ENCODE results near the gene SLC5A9.
A peak's percentile ranks its signal among the peaks of the same experiment; 100 is the strongest.
"Not testable (repeated sequence)": the region's sequence is repeated elsewhere in the genome, so short reads cannot be mapped to it uniquely, and the experiment has no call there.

The SLC5A9 gene

DNA sequence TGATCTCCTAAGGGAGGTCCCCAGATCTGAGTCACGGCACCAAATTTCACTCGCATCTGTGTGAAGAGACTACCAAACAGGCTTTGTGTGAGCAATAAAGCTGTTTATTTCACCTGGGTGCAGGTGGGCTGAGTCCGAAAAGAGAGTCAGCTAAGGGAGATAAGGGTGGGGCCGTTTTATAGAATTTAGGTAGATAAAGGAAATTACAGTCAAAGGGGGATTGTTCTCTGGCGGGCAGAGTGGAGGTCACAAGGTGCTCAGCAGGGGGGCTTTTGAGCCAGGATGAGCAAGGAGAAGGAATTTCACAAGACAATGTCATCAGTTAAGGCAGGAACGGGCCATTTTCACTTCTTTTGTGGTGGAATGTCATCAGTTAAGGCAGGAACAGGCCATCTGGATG is 8.2 kb upstream of the SLC5A9 start:
- not testable (repeated sequence) for DNase-seq (ENCODE audit: low spot score)

DNA sequence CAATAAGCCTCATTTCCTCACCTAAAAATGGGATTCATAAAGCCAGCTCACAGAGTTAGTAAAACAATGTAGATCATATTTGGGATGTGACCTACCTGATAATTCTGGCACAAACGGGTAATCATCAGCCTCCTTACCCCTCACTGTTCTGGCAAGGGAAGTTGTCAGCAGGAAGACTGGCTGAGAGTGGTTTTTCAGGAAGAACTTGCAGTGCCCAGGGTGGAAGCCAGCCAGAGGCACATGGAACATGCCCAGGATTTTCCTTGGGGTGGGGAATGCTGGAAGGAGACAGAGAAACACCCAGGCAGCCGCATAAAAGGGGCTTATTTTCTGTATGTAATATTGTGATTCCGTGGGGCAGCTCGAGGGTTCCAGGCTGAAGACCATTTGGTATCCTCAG is 7.7 kb upstream of the SLC5A9 start:
- no peak for DNase-seq (ENCODE audit: low spot score)

DNA sequence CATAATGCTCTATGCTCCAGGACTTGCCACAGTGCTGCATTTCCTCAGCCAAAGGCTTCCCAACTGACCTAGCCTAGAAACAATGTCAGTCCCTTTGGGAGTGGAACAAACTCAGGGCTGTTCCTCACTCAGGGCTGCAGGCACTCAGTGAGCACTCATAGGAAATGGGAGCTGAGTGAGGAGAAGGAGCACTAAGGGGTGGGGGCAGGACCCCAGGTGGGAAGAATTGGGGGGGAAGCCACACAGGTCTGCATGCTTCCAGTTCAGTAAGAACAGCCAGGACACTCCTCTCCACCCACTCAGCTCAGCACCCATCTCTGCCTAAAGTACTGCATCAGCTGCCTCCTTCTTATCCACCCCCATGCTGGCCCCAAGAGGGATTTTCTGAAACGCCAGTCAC is 7.3 kb upstream of the SLC5A9 start:
- DNase-seq (ENCODE audit: low spot score): no peak

DNA sequence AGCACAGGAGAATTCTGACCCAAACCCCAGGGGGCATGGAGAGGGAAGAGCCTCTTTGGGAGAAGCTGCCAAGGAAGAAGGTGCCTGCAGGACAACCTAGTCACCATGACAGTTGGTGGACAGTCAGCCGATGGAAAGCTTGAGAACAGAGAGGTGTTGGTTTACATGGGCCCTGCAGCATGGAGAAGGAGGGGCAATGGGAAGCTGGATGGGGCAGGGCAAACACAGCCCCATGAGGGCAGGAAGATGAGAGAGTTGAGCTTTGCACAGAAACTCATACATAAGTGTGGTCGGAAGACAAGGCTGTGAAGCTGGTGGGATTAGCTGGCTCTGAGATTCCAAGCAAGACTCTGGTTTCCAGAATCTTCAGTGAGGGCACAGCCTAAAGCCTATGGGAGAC is 6.6 kb upstream of the SLC5A9 start:
- DNase-seq (ENCODE audit: low spot score): peak; percentile 27

DNA sequence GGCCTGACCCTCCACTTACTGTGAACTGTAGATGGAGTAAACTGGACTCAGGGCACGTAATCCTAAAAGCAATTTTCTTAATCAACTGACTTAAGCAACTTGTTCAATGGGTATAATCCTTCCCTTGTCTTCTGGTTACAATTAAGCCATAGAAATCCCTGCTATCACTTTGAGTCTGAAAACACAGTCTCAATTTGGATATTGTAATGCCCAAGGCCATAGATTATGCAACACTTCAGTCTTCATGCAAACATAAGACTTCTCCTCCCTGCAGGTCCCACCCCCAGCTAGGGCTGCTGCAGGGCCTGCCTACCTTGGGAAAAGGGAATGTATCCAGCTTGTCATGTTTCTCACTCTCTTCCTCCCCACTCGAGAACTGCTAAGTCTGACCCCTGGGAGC is 6.2 kb upstream of the SLC5A9 start:
- peak; percentile 82 for DNase-seq (ENCODE audit: low spot score)

DNA sequence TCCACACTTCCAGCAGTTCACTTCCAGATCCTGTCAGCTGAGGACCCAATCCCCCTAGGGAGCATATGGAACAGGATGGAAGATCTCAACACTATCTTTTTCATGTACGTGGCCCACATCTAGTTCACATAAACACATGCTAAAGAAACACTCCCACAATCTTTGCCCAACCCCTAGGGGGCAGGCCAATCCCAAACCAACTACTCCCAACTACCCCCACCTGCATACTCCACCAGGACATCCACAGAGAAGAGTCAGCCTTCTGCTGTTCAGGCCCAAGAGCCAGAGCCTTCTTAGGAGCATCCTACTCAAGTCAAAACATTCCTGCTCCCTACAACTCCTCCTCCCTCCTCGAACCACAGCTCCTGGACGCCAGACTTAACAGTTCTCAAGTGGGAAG is 5.6 kb upstream of the SLC5A9 start:
- DNase-seq (ENCODE audit: low spot score): peak; percentile 28

DNA sequence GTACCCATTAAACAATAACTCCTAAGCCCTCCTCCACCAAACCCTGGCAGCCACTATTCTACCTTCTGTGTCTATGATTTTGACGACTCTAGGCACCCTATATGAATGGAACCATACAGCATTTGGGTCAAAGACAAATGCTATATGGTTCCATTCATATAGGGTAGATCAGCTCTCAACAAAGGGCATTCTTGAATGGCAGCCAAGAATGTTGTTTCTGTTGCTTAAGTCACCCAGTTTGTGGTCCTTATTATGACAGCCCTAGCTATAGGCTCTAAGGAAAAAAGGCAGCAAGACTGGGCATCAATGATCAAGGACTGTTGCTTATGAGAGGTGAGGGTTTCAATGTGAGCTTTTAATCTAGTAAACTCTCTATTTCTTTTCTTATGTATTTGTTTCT is 4.7 kb upstream of the SLC5A9 start:
- no peak for DNase-seq (ENCODE audit: low spot score)

DNA sequence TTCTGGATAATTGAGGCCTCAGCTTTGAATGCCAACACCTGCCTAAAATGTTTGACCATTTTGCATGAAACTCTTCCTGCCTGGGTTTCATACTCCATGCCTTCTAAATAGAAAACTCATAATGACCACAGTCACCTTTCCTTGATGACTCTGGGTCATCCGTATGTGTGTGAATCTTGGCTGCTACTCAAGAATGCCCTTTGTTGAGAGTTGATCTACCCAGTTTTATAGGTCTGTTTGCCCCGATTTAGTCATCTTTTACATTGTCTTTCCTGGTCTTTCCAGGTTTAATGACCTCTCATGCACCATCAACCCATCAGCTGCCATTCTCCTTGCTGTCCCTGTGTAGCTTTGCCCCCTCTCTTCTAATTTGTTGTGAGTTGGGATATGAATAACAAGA is 2.7 kb upstream of the SLC5A9 start:
- DNase-seq (ENCODE audit: low spot score): no peak

DNA sequence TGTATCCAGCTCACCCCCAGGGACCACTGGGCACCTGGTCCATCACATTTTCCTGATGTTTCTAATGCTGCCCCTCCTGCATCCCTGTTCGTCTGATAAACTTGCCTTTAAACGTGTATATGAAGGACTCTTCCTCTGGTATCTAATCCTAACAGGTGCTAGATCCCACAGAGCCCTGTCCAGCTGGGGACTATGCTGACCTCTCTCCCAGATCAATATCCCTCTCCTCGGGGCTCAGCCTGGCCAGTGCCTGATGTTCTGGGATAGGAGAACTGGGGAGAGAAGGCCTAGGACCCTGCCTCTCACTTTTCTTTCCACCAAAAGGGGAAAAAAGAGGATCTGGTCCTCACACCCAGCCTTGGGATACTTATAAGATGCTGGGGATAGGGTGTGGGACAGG is 1.4 kb upstream of the SLC5A9 start:
- DNase-seq (ENCODE audit: low spot score): no peak

DNA sequence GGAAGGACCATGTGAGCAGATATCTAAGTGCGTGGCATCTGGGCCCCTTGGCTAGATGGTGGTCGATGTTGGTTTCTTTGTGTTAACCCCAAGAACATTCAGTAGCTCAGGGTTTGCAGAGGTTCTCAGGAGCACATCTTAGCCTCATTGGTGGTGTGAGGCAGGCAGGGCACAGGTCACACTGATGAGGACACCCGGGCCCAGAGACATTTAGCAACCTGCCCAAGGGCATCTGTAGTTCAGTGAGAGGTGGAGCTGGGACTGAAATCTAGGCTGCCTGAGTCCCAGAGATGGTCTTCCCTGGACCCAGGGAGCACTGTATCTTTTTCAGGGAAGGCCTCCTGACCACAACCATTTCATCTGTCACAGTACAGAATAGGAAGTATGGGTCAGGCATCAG is 859 bp upstream of the SLC5A9 start:
- no peak for DNase-seq (ENCODE audit: low spot score)

DNA sequence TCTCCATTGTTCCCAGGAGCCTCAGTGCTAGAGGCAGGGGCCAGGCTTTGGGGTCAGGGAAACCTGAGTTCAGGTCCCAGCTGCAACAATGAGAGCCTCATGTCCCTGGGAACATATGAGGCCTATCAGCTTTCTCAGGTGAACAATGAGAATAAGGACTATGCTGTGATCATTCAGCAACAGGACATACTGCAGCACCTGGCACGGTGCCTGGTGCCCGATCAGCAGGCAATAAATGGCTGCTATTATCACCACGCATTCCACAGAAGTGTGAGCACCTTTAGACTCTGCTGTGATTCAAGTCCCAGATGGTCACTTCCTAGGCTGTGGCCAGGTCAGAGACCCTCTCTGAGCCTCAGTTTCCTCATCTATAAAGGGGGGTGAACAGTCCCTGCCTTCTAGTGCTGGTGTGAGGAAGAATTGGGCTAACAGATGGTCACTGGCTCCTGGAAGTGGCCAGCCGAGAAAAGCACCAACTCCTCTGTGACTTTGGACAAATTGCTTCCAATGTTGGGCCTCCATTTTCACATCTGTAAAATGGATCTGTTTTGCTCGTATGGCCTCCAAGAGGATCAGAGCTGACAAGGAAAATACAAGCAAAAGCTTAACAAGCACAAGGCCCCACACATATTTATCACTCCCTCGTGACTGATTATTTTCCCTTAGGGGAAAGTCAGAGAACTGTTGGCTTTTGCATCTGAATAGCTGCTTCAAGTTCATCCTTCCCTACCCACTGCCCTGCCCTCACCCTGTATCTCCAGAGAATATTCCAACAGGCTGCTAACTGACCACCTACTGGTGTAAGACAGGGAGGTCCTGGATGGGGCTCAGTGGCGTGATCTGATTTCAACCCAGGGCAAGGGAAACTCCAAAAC is 1.1 kb downstream of the SLC5A9 start:
- no peak for DNase-seq (ENCODE audit: low spot score)

DNA sequence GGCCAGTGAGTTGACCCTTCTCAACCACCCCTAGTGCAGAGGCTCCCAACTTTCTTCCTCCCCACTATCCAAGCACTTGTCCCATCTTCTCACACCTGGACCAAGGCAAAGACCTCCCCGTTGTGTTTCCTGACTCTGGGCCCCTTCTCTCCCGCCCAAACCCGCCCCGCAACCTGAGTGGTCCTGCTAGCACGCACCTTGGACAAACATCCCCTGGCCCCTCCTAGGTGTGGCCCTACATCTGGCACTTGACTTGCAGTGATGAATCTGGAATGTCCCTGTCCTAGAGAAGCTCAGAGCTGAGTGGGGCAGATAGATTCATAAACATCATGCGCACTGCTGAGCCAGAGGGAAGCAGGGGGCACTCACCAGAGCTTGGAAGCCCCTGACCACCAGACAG is 2.3 kb downstream of the SLC5A9 start:
- DNase-seq (ENCODE audit: low spot score): no peak

DNA sequence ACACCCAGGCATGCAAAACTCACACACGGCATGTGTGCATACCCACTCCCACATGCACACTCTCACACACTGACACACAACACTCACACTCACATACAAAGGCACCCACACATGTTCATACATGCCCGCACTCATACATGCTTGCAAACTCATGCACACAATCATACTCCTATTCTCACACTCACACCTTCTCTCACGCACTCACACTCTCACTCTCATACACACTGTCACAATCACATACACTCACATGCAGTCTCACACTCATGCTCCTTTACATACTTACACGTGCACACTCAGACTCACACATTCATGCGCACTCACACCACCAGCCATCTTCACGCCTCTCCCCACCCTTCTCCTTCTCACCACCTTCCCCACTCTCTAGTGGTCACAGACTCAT is 3.1 kb downstream of the SLC5A9 start:
- no peak for DNase-seq (ENCODE audit: low spot score)

DNA sequence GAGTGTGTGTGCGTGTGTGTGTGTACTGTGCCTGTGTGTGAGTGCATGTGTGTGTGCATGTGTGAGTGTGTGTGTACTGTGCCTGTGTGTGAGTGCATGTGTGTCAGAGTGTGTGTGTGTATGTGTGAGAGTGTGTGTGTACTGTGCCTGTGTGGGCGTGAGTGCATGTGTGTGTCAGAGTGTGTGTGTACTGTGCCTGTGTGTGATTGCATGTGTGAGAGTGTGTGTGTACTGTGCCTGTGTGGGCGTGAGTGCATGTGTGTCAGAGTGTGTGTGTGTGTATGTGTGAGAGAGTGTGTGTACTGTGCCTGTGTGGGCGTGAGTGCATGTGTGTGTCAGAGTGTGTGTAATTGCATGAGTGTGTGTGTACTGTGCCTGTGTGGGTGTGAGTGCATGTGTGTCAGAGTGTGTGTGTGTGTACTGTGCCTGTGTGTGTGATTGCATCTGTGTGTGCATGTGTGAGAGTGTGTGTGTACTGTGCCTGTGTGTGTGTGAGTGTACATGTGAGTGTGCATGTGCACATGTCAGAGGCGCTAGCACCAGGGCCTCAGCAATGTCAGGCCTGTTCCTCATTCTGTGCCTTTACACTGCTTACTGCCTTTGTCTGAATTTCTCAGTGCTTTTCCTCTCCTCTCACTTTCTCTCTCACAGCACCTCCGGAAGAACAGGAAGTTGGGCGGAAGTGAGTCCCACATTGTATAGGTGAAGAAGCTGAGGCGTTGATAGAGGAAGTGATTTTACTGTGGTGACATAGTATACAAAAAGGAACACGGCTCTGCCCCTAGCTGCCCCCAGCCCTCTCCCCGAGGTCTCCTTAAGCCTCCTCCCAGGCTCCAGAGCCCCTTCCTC is 4.9 kb downstream of the SLC5A9 start:
- DNase-seq (ENCODE audit: low spot score): no peak

DNA sequence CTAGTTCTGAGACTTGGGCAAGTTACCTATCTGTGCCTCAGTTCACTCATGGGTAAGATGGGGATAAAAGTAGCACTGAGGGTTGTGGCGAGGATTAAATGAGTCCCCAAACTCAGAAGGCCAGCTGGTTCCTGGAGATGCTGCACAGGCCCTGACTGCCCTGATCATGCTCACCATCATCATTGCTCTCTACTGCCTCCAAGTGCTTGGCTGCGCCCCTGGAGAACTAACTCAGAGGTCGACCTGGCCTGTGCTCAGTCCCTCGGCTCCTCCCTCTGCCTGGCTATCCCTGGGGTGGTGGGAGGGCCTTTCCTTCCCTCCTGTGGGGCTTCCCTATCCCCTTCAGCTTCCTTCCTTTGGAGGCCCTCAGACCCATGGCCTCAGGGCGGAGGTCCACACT is 5.6 kb downstream of the SLC5A9 start:
- no peak for DNase-seq (ENCODE audit: low spot score)

DNA sequence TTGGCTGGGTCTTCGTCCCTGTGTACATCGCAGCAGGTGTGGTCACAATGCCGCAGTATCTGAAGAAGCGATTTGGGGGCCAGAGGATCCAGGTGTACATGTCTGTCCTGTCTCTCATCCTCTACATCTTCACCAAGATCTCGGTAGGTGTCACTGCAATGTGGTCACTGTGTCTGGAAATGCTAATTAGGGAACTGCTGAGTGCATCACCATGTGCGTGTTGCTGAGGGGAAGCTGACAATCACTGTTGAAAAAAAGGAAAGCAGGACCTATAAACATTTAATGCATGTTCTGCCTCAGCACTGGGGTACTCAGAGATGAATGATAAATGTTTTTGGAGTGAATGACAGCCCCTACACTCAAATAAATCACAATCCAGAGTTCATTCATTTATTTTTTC is 6.8 kb downstream of the SLC5A9 start:
- no peak for DNase-seq (ENCODE audit: low spot score)

DNA sequence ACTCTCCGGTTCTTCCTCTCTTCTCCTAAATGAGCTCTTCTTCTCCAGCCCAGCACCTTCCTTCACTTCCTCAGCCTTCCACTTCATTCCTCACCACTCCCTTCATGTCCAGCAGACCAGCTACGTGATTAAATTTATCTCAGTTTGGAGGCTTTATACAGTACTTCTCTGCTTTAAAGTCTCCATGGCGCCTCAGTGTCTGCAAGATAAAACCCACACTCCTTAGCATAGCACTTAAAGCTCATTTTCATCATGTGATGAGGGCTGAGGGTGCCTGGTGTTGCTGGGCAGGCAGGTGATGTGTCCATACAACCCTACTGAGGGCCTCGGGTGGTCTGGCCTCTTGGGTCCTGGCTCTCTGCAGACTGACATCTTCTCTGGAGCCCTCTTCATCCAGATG is 7.7 kb downstream of the SLC5A9 start:
- no peak for DNase-seq (ENCODE audit: low spot score)

DNA sequence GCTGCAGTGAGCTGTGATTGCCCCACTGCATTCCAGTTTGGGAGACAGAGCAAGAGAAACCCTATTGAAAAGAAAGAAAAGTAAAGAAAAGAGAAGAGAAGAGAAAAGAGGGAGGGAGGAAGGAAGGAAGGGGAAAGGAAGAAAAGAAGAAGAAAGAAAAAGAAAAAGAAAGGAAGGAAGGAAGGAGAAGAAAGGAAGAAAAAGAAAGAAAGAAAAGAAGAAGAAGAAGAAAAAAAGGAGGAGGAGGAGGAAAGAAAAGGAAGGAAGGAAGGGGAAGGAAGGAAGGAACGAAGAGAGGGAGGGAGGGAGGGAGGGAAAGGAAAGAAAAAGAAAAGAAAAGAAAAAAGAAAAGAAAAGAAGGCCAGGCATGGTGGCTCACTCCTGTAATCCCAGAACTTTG is 10.2 kb downstream of the SLC5A9 start:
- DNase-seq (ENCODE audit: low spot score): no peak

DNA sequence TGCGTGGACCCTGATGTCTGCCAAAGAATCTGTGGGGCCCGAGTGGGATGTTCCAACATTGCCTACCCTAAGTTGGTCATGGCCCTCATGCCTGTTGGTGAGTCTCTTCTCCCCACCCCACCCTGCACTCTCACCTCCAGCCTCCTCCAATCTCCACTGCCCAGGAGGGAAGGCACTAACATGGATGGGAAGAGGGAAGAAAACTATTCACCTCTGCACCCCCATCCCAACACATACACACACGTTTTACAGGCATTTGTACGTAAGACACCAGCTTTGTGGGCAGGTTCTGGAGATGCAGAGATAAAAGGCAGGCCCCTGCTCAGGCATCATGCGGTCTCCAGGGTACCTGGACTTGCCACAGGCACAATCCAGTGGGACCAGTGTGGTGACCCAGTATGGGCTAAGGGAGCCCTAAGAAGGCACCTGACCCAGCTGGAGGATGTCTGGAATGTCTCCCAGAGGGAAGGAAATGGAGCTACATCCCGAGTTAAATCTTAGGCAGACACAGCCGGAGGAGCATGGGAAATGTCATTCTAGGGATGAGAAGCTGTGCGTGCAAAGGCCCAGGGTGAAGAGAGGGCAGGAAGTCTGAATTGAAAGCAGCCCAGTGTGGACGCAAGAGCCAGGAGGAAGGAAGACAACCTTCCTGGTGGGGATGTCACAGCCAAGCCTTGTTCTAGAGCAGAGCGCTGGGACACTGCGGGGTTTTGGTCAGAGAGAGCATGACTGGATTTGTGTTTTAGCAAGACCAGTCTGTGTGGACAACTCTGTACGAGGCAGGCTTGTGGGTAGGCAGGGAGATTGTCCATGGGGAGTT is 11.4 kb downstream of the SLC5A9 start:
- DNase-seq (ENCODE audit: low spot score): no peak

DNA sequence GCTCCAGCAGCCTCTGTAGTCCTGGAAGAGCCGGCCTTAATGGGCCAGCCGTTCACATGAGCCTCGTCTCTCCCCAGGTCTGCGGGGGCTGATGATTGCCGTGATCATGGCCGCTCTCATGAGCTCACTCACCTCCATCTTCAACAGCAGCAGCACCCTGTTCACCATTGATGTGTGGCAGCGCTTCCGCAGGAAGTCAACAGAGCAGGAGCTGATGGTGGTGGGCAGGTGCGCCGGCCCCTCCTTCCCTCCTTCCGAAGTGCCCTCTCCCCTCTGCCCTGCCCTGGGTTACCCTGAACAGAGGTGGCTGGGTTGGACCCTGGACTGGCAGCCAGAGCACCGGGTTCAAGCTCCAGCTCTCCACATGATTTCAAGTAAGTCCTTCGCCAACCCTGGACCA is 13.1 kb downstream of the SLC5A9 start:
- no peak for DNase-seq (ENCODE audit: low spot score)

DNA sequence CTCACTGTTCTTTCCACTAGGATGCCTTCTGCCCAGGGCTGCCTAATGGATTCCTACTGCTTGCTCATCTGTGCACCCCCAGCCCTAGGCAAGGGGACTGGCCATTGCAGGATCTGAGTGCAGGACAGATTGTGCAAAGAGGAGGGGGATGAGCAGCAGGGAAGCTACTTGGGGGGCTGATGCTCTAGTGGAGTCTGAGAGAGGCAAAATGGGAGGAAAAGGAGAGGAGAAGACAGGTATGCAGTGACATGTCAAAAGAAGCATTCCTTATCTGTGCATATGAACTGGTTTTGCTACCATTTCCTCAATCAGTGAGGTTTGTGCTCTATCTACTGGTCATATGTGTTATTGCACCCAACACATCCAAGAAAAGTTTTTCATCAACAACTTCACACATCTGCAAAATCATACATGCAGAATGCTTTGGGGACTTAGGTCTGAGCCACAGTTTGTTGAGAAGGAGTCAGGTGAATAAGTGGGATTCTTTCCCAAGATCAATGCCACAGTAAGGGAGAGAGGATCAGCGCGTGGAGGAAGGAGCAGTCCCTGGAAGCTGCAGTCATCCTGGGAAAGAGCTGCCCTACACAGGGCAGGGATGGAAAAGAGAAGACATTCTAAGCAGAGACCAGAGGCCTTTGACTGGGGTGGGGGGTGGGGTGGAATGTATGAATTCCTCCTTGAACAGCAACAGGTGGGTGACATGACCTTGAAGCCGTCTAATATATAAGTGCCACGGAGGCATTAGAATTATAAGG is 14.4 kb downstream of the SLC5A9 start:
- DNase-seq (ENCODE audit: low spot score): peak; percentile 72
